ENCODE data around the gene DIAPH3.

Gene DIAPH3

GRCh38 chr13:59690857-59691500 is 472.7 kb downstream of the DIAPH3 start:
- CTCF ChIA-PET: interaction anchor here (1.2 kb wide), 3 partner anchors 10 to 13 kb away, joined by 3 to 5 read pairs (median 3); no protein-coding TSS in a partner anchor
- H3K27ac ChIP-seq (ENCODE audit: extremely low read depth, low read depth, low read length): no peak overlapping the region
- TF ChIP-seq HOXD13 (CRISPR knock-in tag; IDR thresholded peaks at IDR 0.05; ENCODE audit: borderline replicate concordance): no peak
- TF ChIP-seq ZNF791 (tag by site-specific recombination; IDR thresholded peaks at IDR 0.05): no peak
- TF ChIP-seq KLF9 (tag by site-specific recombination; IDR thresholded peaks at IDR 0.05; ENCODE audit: low read depth): no peak
- TF ChIP-seq KLF16 (tag by site-specific recombination; IDR thresholded peaks at IDR 0.05): no peak
- no peak for TF ChIP-seq GLI4 (tag by site-specific recombination; IDR thresholded peaks at IDR 0.05)
- no peak for TF ChIP-seq ZNF701 (tag by site-specific recombination; IDR thresholded peaks at IDR 0.05)
- no peak for TF ChIP-seq ZNF146 (tag by site-specific recombination; IDR thresholded peaks at IDR 0.05)
- no peak for TF ChIP-seq FEZF1 (tag by site-specific recombination; IDR thresholded peaks at IDR 0.05)
- H3K4me1 ChIP-seq (ENCODE audit: control insufficient read depth, insufficient read depth, low read length): peaks cover 3% of the 10 kb centered on the region; the same call in 1 of the 2 replicates
- no peaks in the 10 kb centered on the region for H3K36me3 ChIP-seq (ENCODE audit: control insufficient read depth in 2 of 2, insufficient read depth in 1 of 2, low read length in 2 of 2)
- H3K9me3 ChIP-seq (ENCODE audit: control insufficient read depth, insufficient read depth, low read depth, low read length): no peaks in the 10 kb centered on the region
- no peak overlapping the region for H3K4me3 ChIP-seq (ENCODE audit: low read depth, low read length)
- POLR2A ChIA-PET: no interaction called here

- TF ChIP-seq ZNF18 (tag by site-specific recombination; IDR thresholded peaks at IDR 0.05) (no peak), ZNF544 (tag by site-specific recombination; IDR thresholded peaks at IDR 0.05) (no peak), ZNF26 (tag by site-specific recombination; IDR thresholded peaks at IDR 0.05) (no peak), ZBTB10 (tag by site-specific recombination; IDR thresholded peaks at IDR 0.05) (no peak), ZNF24 (tag by site-specific recombination; IDR thresholded peaks at IDR 0.05) (no peak), ZFP37 (tag by site-specific recombination; IDR thresholded peaks at IDR 0.05) (no peak), ZNF785 (tag by site-specific recombination; IDR thresholded peaks at IDR 0.05) (no peak), ZNF362 (tag by site-specific recombination; IDR thresholded peaks at IDR 0.05) (no peak), GLI2 (tag by site-specific recombination; IDR thresholded peaks at IDR 0.05; ENCODE audit: borderline replicate concordance, low read depth) (no peak), ZNF10 (tag by site-specific recombination; IDR thresholded peaks at IDR 0.05) (no peak)
- Histone ChIP-seq H3K27ac (ENCODE audit: extremely low read depth, low read depth, low read length) (no peak overlapping the region), H3K36me3 (ENCODE audit: control insufficient read depth in 2 of 2, insufficient read depth in 1 of 2, low read length in 2 of 2) (no peaks in the 10 kb centered on the region), H3K9me3 (ENCODE audit: control insufficient read depth, insufficient read depth, low read depth, low read length) (no peaks in the 10 kb centered on the region), H3K4me3 (ENCODE audit: low read depth, low read length) (no peak overlapping the region), H3K4me1 (ENCODE audit: control insufficient read depth, insufficient read depth, low read length) (peaks cover 3% of the 10 kb centered on the region; the same call in 1 of the 2 replicates)
- POLR2A ChIA-PET: no interaction called here
- CTCF ChIA-PET: interaction anchor here (0.6 kb wide), 1 partner anchor 82 kb away, joined by 6 read pairs; no protein-coding TSS in a partner anchor
Measured at GRCh38 chr13:59689057-59689456, 474.7 kb downstream of the DIAPH3 start.
